HepG2 (cell line): ENCODE data around the gene FAM20C.

Experiments used
- CEBPB ChIP-seq: IDR thresholded peaks from 2 replicates; pipeline ENCODE4 v1.6.1; 2011; ENCODE audit warnings: low read depth, low read length, improper control_type of control experiment, borderline replicate concordance
- EZH2 ChIP-seq: conservative IDR thresholded peaks from 2 replicates; pipeline ENCODE4 v1.6.1; 2012; ENCODE audit warnings: mild to moderate bottlenecking, low read depth, low read length, moderate library complexity
- GABPA ChIP-seq, 2 experiments: IDR thresholded peaks; 2 replicates each; pipeline ENCODE4 v1.6.1; 2011 to 2016; ENCODE audit warnings: low read depth in 2 of 2, low read length in 1 of 2, missing biosample characterization in 1 of 2, missing genetic modification characterization in 1 of 2
- ZNF282 ChIP-seq: fragments of 450-650 bp; IDR thresholded peaks from 2 replicates; pipeline ENCODE4 v1.6.1; 2018; ENCODE audit not compliant: partially characterized antibody
- ZSCAN22 ChIP-seq: sonication (generic); formaldehyde crosslinking; IDR thresholded peaks from 2 replicates; pipeline ENCODE4 v1.4.0; 2020; ENCODE audit warnings: mild to moderate bottlenecking, missing genetic modification reagents

GRCh38 chr7:173209-173918 lies 19.0 kb upstream of the FAM20C start:
- TF ChIP-seq GABPA (IDR thresholded peaks at IDR 0.05; ENCODE audit: low read depth, low read length) (no peak), GABPA (CRISPR knock-in tag; IDR thresholded peaks at IDR 0.05; ENCODE audit: low read depth) (no peak), ZNF282 (no peak), EZH2 (no peak), ZSCAN22 (CRISPR knock-in tag) (no peak), CEBPB (no peak)
